CD14-positive monocyte (primary cell): Measurements from ENCODE around the gene TEN1. TPM values are rescaled to one million over a fixed set of nuclear protein-coding genes. Genes with fewer than 3 reads are reported as not detected.

Experiments
- DNase-seq, 3 donors: peaks; one replicate each; pipeline ENCODE4 v3.0.0-alpha.2; 2011 to 2022
- H2AFZ ChIP-seq: 2 replicates; pipeline ENCODE4 v1.6.0; 2012; ENCODE audit warnings: mild to moderate bottlenecking, low read depth, low read length, inconsistent platforms; ENCODE audit not compliant: insufficient read depth, poor library complexity, severe bottlenecking
- H3K27ac ChIP-seq, 2 donors: 1 replicate in 1 of 2; 2 replicates in 1 of 2; pipeline ENCODE4 v1.5.1; 2012 to 2013; ENCODE audit warnings: low read length in 2 of 2, control low read depth in 1 of 2, inconsistent platforms in 1 of 2, low read depth in 1 of 2, mild to moderate bottlenecking in 1 of 2
- H3K27me3 ChIP-seq, 2 donors: one replicate each; pipeline versions ENCODE4 v1.6.0 to v1.6.1; 2011 to 2013; ENCODE audit warnings: low read length in 2 of 2; ENCODE audit not compliant: control insufficient read depth in 2 of 2, insufficient read depth in 2 of 2
- H3K36me3 ChIP-seq, 2 donors: replicated peaks in 1 of 2; 1 replicate in 1 of 2; 2 replicates in 1 of 2; pipeline versions ENCODE4 v1.5.1 to v1.6.1; 2012 to 2013; ENCODE audit warnings: low read length in 2 of 2, control low read depth in 1 of 2, inconsistent platforms in 1 of 2, mild to moderate bottlenecking in 1 of 2; ENCODE audit not compliant: insufficient read depth in 2 of 2, control insufficient read depth in 1 of 2
- H3K4me1 ChIP-seq, 2 donors: 1 replicate in 1 of 2; 2 replicates in 1 of 2; pipeline versions ENCODE4 v1.5.1 to v1.6.1; 2012 to 2013; ENCODE audit warnings: low read length in 2 of 2, control low read depth in 1 of 2, inconsistent platforms in 1 of 2, mild to moderate bottlenecking in 1 of 2, moderate library complexity in 1 of 2; ENCODE audit not compliant: insufficient read depth in 2 of 2, control insufficient read depth in 1 of 2
- H3K4me2 ChIP-seq: replicated peaks from 2 replicates; pipeline ENCODE3; 2012; ENCODE audit warnings: low read length, moderate library complexity, mild to moderate bottlenecking; ENCODE audit not compliant: poor library complexity, severe bottlenecking; ENCODE audit errors: extremely low read depth
- H3K4me3 ChIP-seq, 3 experiments: fragments of 200-600 bp in 1 of 3; sonication (generic) in 1 of 3; replicated peaks in 1 of 3; 1 replicate in 2 of 3; 2 replicates in 1 of 3; pipeline ENCODE4 v1.5.1; 2011 to 2013; ENCODE audit warnings: low read length in 3 of 3, mild to moderate bottlenecking in 3 of 3, control low read depth in 2 of 3, low read depth in 2 of 3, inconsistent platforms in 1 of 3, moderate library complexity in 1 of 3
- H3K79me2 ChIP-seq: 2 replicates; pipeline ENCODE4 v1.6.0; 2012; ENCODE audit warnings: mild to moderate bottlenecking, control low read depth, inconsistent platforms, low read length, moderate library complexity; ENCODE audit not compliant: insufficient read depth
- H3K9ac ChIP-seq: 2 replicates; pipeline ENCODE4 v1.6.0; 2017; ENCODE audit warnings: low read length, mild to moderate bottlenecking; ENCODE audit not compliant: insufficient read depth, poor library complexity, severe bottlenecking
- H3K9me3 ChIP-seq, 2 donors: replicated peaks in 1 of 2; 1 replicate in 1 of 2; 2 replicates in 1 of 2; pipeline versions ENCODE4 v1.5.1 to v1.6.1; 2012 to 2013; ENCODE audit warnings: low read length in 2 of 2, control low read depth in 1 of 2; ENCODE audit not compliant: control insufficient read depth in 1 of 2, insufficient read depth in 1 of 2
- H4K20me1 ChIP-seq: 2 replicates; pipeline ENCODE4 v1.6.0; 2012; ENCODE audit warnings: mild to moderate bottlenecking, low read length, control low read depth, moderate library complexity; ENCODE audit not compliant: insufficient read depth
- H3K27ac Mint-ChIP-seq, 7 donors: one replicate each; pipeline ENCODE4 v1.8.0; 2020; ENCODE audit warnings: mild to moderate bottlenecking in 7 of 7, mixed read lengths in 7 of 7, moderate library complexity in 6 of 7, inconsistent platforms in 2 of 7
- H3K27me3 Mint-ChIP-seq, 3 donors: one replicate each; pipeline ENCODE4 v1.8.0; 2021 to 2022; ENCODE audit warnings: low read depth in 3 of 3, mild to moderate bottlenecking in 3 of 3, mixed read lengths in 3 of 3, moderate library complexity in 3 of 3, inconsistent platforms in 1 of 3
- H3K36me3 Mint-ChIP-seq, 2 donors: one replicate each; pipeline ENCODE4 v1.8.0; 2020; ENCODE audit warnings: mixed read lengths in 2 of 2, inconsistent platforms in 1 of 2, mild to moderate bottlenecking in 1 of 2
- H3K4me1 Mint-ChIP-seq: one replicate; pipeline ENCODE4 v1.8.0; 2020; ENCODE audit warnings: mild to moderate bottlenecking, mixed read lengths
- H3K4me3 Mint-ChIP-seq, 2 donors: one replicate each; pipeline ENCODE4 v1.8.0; 2020; ENCODE audit warnings: mild to moderate bottlenecking in 2 of 2, mixed read lengths in 2 of 2, moderate library complexity in 1 of 2
- H3K9me3 Mint-ChIP-seq, 7 donors: one replicate each; pipeline ENCODE4 v1.8.0; 2020 to 2022; ENCODE audit warnings: mixed read lengths in 7 of 7, mild to moderate bottlenecking in 6 of 7, moderate library complexity in 6 of 7, inconsistent platforms in 2 of 7
- CTCF ChIP-seq: fragments of 200-600 bp; IDR thresholded peaks from one replicate; pipeline ENCODE4 v1.8.0; 2022; ENCODE audit warnings: antibody characterized with exemption, mild to moderate bottlenecking
- WGBS: methylation state at CpG from one replicate; pipeline ENCODE4 v1.1.5; 2013; ENCODE audit warnings: missing lambda C conversion rate; ENCODE audit not compliant: insufficient coverage; 5-methylcytosine and 5-hydroxymethylcytosine counted together
- intact Hi-C, 2 donors: fragments of 100-400 bp; cut with micrococcal nuclease; formaldehyde crosslinking; loops; one replicate each; pipeline versions ENCODE4 v1.15.0 to v1.15.1; 2023
- polyA plus RNA-seq, 3 donors: library from polyadenylated mRNA; depleted of rRNA in 1 of 3; unstranded in 2 of 3; stranded (reverse) in 1 of 3; fragments of 300-500 nt in 2 of 3; fragments of >200 nt in 1 of 3; fragmentation: Illumina TruSeq in 2 of 3; gene quantifications; 1 replicate in 2 of 3; 2 replicates in 1 of 3; pipeline ENCODE4 v1.2.3, GENCODE V29; 2012 to 2021

TEN1 gene
- polyA plus RNA-seq, 3 donors: 22.4 to 37.2 (median 31.3) TPM

- intact Hi-C loops: no loop called here
- Histone ChIP-seq H3K4me3 (no peak overlapping the region), H3K79me2 (no peaks in the 10 kb centered on the region), H3K9me3 (no peaks in the 10 kb centered on the region), H3K36me3 (no peaks in the 10 kb centered on the region), H3K4me2 (no peak overlapping the region), H4K20me1 (no peaks in the 10 kb centered on the region), H3K27me3 (peaks cover 0 to 2% of the 10 kb centered on the region in 2 donors), H3K9ac (no peak overlapping the region), H3K27ac (no peak overlapping the region), H2AFZ (no peak overlapping the region), H3K4me1 (peaks cover 7 to 10% of the 10 kb centered on the region in 2 donors)
- Mint-ChIP-seq H3K27me3 (peaks cover 12 to 14% (median 12%) of the 10 kb centered on the region in 3 donors), H3K4me3 (no peak overlapping the region), H3K27ac (no peak overlapping the region), H3K4me1 (peaks cover 17% of the 10 kb centered on the region), H3K36me3 (peaks cover 3% of the 10 kb centered on the region in 2 donors), H3K9me3 (peaks cover 0 to 6% (median 0%) of the 10 kb centered on the region in 7 donors)
- TF ChIP-seq CTCF: no peak
- WGBS: 85% methylated on average over 16 of the region's 20 CpGs
- no peak for DNase-seq
Observed at GRCh38 chr17:76032073-76032779, 53.2 kb downstream of the TEN1 start.

- no peak overlapping the region for H3K4me3 Mint-ChIP-seq
Observed at GRCh38 chr17:76032780-76033108, 53.7 kb downstream of the TEN1 start.

More at GRCh38 chr17:76032780-76033108, 53.7 kb downstream of the TEN1 start:
- Histone ChIP-seq H3K9me3 (no peaks in the 10 kb centered on the region), H2AFZ (no peak overlapping the region), H3K4me3 (no peak overlapping the region), H3K4me2 (no peak overlapping the region), H3K27me3 (peaks cover 0 to 2% of the 10 kb centered on the region in 2 donors), H3K9ac (no peak overlapping the region), H3K79me2 (no peaks in the 10 kb centered on the region), H3K27ac (no peak overlapping the region), H3K4me1 (peaks cover 7 to 10% of the 10 kb centered on the region in 2 donors), H4K20me1 (no peaks in the 10 kb centered on the region), H3K36me3 (peaks cover 0 to 2% of the 10 kb centered on the region in 2 donors)
- Mint-ChIP-seq H3K27me3 (peaks cover 12 to 14% (median 12%) of the 10 kb centered on the region in 3 donors), H3K27ac (no peak overlapping the region), H3K4me1 (peaks cover 12% of the 10 kb centered on the region), H3K36me3 (peaks cover 3 to 7% of the 10 kb centered on the region in 2 donors), H3K9me3 (peaks cover 0 to 6% (median 0%) of the 10 kb centered on the region in 7 donors)
- DNase-seq: no peak
- intact Hi-C loops: no loop called here
- 95% methylated on average over 3 of the region's 5 CpGs for WGBS
- no peak for TF ChIP-seq CTCF
